Activated naive CD8-positive, alpha-beta T cell (primary cell): ENCODE measurements around the gene FBLN2.

Source experiments
- H3K27ac Mint-ChIP-seq: one replicate; pipeline ENCODE4 v1.8.0; 2021; ENCODE audit warnings: mixed read lengths
- H3K27me3 Mint-ChIP-seq: one replicate; pipeline ENCODE4 v1.8.0; 2021; ENCODE audit warnings: mixed read lengths
- H3K36me3 Mint-ChIP-seq: one replicate; pipeline ENCODE4 v1.8.0; 2021; ENCODE audit warnings: mixed read lengths
- H3K4me1 Mint-ChIP-seq: one replicate; pipeline ENCODE4 v1.8.0; 2021; ENCODE audit warnings: low read depth, mixed read lengths
- H3K4me3 Mint-ChIP-seq: one replicate; pipeline ENCODE4 v1.8.0; 2021; ENCODE audit warnings: mild to moderate bottlenecking, mixed read lengths
- H3K9me3 Mint-ChIP-seq: one replicate; pipeline ENCODE4 v1.8.0; 2021; ENCODE audit warnings: low read depth, mixed read lengths

Gene FBLN2

GRCh38 chr3:13508496-13508895 is 40.4 kb upstream of the FBLN2 start:
- Mint-ChIP-seq H3K4me1 (no peaks in the 10 kb centered on the region), H3K9me3 (no peaks in the 10 kb centered on the region), H3K27me3 (no peaks in the 10 kb centered on the region), H3K27ac (no peak overlapping the region), H3K36me3 (no peaks in the 10 kb centered on the region), H3K4me3 (no peak overlapping the region)

GRCh38 chr3:13509059-13509815 is 39.7 kb upstream of the FBLN2 start:
- Mint-ChIP-seq H3K36me3 (no peaks in the 10 kb centered on the region), H3K4me1 (no peaks in the 10 kb centered on the region), H3K4me3 (no peak overlapping the region), H3K27me3 (no peaks in the 10 kb centered on the region), H3K9me3 (no peaks in the 10 kb centered on the region), H3K27ac (no peak overlapping the region)

GRCh38 chr3:13509816-13510192 is 39.1 kb upstream of the FBLN2 start:
- Mint-ChIP-seq H3K9me3 (no peaks in the 10 kb centered on the region), H3K4me3 (no peak overlapping the region), H3K4me1 (no peaks in the 10 kb centered on the region), H3K36me3 (no peaks in the 10 kb centered on the region), H3K27ac (no peak overlapping the region), H3K27me3 (no peaks in the 10 kb centered on the region)

DNA sequence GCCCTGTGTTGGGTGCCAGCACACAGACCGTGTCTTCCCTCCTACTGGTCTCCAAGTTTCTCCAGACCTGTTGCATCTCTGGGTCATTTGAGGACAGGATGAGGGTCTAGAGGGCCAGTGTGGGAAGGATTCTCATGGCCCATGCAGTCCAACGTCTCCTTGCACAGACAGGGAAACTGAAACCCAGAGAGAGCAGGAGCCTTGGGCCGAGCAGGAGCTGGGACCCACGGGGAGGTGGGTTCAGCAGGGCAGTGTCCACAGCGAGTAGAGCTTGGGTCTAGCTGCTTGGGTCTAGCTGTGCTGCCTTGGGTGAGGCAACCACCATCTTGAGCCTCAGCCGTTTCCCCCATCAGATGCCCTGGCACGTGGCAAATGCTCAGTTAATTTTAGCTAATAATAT is 36.5 kb upstream of the FBLN2 start:
- no peaks in the 10 kb centered on the region for H3K4me1 Mint-ChIP-seq
- no peak overlapping the region for H3K27ac Mint-ChIP-seq
- H3K9me3 Mint-ChIP-seq, result no peaks in the 10 kb centered on the region
- H3K4me3 Mint-ChIP-seq, result no peak overlapping the region
- H3K27me3 Mint-ChIP-seq, result no peaks in the 10 kb centered on the region
- H3K36me3 Mint-ChIP-seq, result no peaks in the 10 kb centered on the region

DNA sequence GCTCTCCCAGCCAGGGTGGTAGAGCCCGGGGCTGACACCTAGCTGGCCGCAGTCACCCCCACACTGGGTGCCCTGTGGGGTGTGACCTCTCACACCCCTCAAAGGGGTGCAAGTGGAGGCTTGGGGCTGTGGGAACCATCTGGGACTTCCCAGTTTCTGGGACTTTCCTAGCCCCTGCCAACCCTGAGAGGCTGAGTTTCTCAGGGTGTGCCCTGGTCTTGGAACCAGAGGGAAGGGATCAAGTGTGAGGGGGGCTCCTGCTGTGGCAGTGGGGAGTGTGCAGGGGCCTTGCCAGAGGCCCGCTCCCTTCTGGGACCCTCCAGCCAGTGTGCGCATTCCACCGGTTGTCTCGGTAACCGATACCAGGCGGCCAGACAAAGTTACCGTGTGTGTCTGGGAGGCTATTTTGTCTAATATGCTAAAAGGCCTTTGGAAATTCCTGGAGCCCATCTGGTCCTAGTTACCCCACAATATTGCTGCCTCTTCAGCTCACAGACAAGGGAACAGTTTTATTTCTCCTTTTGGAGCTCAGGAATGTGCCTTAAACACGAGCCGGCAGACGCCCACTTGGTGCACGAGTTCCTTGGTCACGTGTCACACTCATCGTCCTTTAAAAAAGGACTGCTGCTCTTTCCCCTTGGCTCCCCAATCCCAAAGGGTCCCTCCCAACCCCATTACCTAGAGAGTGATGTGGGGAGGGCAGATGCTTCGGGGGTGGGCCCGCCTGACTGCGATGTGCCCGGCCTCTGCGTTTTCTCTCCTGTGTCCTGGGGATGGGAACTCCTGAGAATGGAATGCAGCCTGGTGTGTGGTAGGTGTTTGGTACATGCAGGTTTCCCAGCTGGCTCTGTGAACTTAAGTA is 35.6 kb upstream of the FBLN2 start:
- no peaks in the 10 kb centered on the region for H3K27me3 Mint-ChIP-seq
- no peak overlapping the region for H3K27ac Mint-ChIP-seq
- H3K4me3 Mint-ChIP-seq, result no peak overlapping the region

DNA sequence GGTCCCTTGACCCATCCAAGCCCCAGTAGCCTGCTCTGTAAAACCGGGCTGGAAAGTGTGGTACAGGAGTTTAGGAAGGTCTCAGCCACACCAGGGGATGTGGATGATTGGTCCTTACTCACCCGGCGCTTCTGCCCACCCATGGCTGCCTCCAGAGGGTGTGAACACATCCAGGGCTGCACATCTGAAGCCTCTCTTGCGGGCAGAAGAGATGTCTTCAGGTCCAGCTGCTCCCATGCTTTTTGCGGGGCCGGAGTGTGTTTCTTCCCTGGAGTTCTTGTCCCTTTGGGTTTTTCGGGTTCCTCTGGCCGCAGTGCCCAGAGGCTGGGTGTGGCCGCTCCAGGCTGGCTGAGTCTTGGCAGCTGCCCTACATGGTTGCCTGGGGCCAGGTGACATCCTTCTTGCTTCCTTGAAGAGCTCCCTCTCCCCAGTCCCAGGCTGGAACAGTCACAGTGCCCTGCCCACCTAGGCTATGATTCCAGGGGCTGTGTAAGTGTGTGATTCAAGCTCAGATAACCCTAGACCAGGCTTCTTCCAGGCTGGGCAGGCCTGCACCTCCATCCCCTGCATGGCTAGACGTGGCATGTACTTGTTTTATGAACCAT is 34.9 kb upstream of the FBLN2 start:
- no peaks in the 10 kb centered on the region for H3K36me3 Mint-ChIP-seq
- no peaks in the 10 kb centered on the region for H3K9me3 Mint-ChIP-seq

More for the DNA sequence above, 35.6 kb upstream of the FBLN2 start:
- no peaks in the 10 kb centered on the region for H3K36me3 Mint-ChIP-seq
- no peaks in the 10 kb centered on the region for H3K4me1 Mint-ChIP-seq
- no peaks in the 10 kb centered on the region for H3K9me3 Mint-ChIP-seq

DNA sequence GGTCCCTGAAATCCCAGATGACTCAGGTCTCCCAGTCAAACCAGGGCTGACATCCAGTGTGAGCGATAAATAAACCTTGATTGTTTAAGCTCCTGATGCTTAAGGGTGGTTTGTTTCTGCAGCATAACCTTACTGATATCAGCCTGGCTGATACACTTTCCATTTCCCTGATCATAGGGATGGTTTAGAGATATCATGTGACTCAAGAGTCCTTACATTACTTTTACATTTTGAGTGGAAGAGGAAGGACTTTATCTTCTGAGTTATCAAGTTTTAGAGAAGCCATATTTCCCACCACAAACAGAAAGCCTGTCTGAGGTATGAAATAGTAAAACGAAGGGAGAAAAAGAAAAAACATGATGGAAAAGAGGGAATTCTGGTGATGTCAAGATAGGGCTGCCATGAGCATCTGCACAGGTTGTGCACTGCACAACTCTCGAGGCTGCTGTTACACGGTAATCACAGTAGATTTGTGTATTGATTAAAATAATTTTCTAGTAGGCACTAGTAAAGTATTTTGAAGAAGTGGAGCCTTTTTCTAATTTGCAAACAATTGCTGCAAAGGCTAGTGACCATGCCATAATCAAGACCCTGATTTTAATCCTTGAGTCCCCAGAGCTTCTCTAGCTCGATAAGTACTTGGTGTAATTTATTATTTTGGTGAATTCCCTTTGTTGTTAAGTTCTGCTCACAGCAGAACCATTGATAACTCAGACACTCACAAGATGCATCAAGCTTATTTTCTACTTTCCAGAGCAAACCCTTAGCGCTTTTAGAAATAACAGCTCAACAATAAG is 34.1 kb upstream of the FBLN2 start:
- no peaks in the 10 kb centered on the region for H3K9me3 Mint-ChIP-seq
- H3K27me3 Mint-ChIP-seq, result no peaks in the 10 kb centered on the region
- H3K27ac Mint-ChIP-seq, result no peak overlapping the region
- no peaks in the 10 kb centered on the region for H3K36me3 Mint-ChIP-seq
- no peaks in the 10 kb centered on the region for H3K4me1 Mint-ChIP-seq
- H3K4me3 Mint-ChIP-seq, result no peak overlapping the region

More for the DNA sequence above, 34.9 kb upstream of the FBLN2 start:
- H3K27ac Mint-ChIP-seq, result no peak overlapping the region
- H3K4me1 Mint-ChIP-seq, result no peaks in the 10 kb centered on the region
- no peak overlapping the region for H3K4me3 Mint-ChIP-seq
- no peaks in the 10 kb centered on the region for H3K27me3 Mint-ChIP-seq

- Mint-ChIP-seq H3K4me1 (no peaks in the 10 kb centered on the region), H3K36me3 (no peaks in the 10 kb centered on the region), H3K9me3 (no peaks in the 10 kb centered on the region), H3K4me3 (no peak overlapping the region), H3K27me3 (no peaks in the 10 kb centered on the region), H3K27ac (no peak overlapping the region)
These were observed 32.9 kb upstream of the FBLN2 start for GRCh38 chr3:13515786-13516759.

DNA sequence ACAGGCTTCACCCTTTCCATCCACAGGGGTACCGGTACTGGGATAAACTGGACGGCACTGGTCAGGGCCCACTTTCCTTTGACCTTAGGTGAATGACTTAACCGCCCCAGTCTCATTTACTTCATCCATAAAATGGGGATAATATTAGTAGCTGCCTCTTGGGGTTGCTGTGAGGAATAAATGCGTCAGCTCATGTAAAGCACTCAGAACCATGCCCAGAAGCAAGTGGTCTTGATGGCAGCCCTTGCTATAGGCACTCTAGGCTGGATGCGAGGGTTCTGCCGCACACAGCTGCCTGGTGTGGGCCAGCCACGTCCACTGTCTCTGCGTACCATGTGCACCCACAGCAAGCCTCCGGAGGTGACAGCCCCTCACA is 32.2 kb upstream of the FBLN2 start:
- Mint-ChIP-seq H3K4me1 (no peaks in the 10 kb centered on the region), H3K27ac (no peak overlapping the region), H3K27me3 (no peaks in the 10 kb centered on the region), H3K9me3 (no peaks in the 10 kb centered on the region), H3K36me3 (peaks cover 1% of the 10 kb centered on the region), H3K4me3 (no peak overlapping the region)

DNA sequence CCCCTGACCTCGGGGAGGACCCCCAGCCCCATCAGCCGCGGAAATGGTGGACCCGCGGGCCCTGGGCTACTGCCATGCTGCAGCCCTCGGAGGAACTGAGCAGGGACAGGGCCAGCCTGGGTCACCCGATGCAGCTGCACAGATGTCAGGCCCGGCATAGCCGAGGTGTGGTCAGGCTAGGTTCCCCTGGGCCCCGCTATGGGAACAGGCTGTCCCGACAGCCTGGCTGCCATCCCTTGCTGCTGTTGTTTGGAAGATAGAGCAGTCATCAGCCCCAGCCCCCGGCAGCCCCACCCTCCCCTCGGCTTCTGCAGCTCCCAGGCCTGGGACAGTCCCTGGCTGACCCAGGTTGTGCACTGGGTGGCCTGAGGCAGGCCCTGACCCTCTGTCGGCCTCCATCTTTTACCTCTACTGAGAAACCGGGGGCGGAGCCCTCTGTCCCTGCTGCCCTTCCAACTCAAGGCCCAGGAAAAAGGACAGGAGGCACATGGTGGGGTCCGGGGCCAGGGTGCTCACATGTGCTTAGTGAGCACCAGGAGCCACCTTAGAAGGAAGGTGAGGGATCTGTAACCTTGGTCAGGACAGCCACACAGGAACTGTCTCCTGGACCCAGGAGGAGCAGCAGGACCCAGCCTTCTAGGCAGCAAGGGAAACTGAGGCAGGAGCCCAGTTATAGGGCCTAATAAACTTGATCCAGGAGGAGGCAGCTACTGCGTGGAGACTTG is 31.5 kb upstream of the FBLN2 start:
- Mint-ChIP-seq H3K27me3 (no peaks in the 10 kb centered on the region), H3K4me3 (no peak overlapping the region), H3K4me1 (no peaks in the 10 kb centered on the region), H3K27ac (no peak overlapping the region), H3K36me3 (peaks cover 2% of the 10 kb centered on the region), H3K9me3 (no peaks in the 10 kb centered on the region)

GRCh38 chr3:13518516-13518953 is 30.4 kb upstream of the FBLN2 start:
- Mint-ChIP-seq H3K9me3 (no peaks in the 10 kb centered on the region), H3K36me3 (peaks cover 2% of the 10 kb centered on the region), H3K27me3 (no peaks in the 10 kb centered on the region), H3K4me1 (no peaks in the 10 kb centered on the region), H3K27ac (no peak overlapping the region), H3K4me3 (no peak overlapping the region)

DNA sequence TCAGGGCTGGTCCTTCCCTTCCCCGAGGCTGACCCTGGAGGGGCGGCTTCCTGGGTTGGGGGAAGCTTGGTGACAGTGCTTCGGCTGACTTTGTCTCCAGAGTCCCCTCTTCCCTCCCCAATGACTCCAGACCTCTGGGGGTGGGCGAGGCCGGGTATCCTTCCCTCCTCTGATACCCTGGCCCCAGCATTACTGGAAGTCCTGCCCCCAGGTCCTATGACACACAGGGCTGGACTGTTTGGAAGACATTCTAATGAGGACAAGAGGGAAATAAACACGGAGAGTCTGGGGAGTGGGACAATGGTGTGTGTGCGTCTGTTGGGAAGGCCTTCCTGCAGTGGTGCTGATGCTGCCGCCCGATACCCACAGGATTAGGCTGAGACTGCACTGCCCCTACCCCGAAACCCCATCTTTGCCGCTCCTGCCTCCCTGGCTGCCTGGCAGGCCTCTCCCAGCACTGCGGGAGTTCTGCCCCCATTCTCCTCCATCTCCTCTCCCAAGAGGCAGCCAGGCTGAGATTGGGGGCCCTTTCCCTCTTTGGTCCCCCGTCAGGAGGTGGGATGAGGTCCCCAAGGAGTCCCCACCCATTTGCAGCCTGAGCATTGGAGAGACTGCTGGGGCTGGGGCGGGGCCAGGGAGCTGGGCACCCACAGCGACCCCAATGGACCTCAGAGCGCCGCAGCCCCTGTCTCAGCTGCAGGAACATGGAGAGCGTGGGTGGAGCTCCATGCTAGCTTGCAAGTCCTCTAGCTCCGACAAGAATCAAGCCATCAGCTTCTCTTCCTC is 29.7 kb upstream of the FBLN2 start:
- no peaks in the 10 kb centered on the region for H3K27me3 Mint-ChIP-seq
- no peaks in the 10 kb centered on the region for H3K9me3 Mint-ChIP-seq
- no peaks in the 10 kb centered on the region for H3K4me1 Mint-ChIP-seq
- peaks cover 2% of the 10 kb centered on the region for H3K36me3 Mint-ChIP-seq
- no peak overlapping the region for H3K27ac Mint-ChIP-seq
- H3K4me3 Mint-ChIP-seq, result no peak overlapping the region
